Fibroblast of mammary gland (primary cell): ENCODE results near the gene CASQ2.
A peak's percentile ranks its signal among the peaks of the same experiment; 100 is the strongest.

Source experiments
- DNase-seq: peaks from one replicate; pipeline ENCODE4 v3.0.0-alpha.2; 2010; ENCODE audit warnings: low read depth
- H3K4me3 ChIP-seq: 2 replicates; pipeline ENCODE4 v1.5.1; 2011; ENCODE audit warnings: low read depth, mild to moderate bottlenecking, low read length, moderate library complexity; ENCODE audit not compliant: control insufficient read depth
- CTCF ChIP-seq: conservative IDR thresholded peaks from 2 replicates; pipeline ENCODE4 v1.5.1; 2011; ENCODE audit warnings: low read depth, low read length, inconsistent platforms; ENCODE audit not compliant: control insufficient read depth, insufficient read depth

Gene CASQ2

GRCh38 chr1:115679141-115679611, 89.3 kb downstream of the CASQ2 start:
- no peak for TF ChIP-seq CTCF
- DNase-seq, result peak; percentile 84
- no peak overlapping the region for H3K4me3 ChIP-seq

GRCh38 chr1:115678141-115678540, 90.4 kb downstream of the CASQ2 start:
- TF ChIP-seq CTCF, result no peak

GRCh38 chr1:115677565-115677964, 90.9 kb downstream of the CASQ2 start:
- H3K4me3 ChIP-seq, result no peak overlapping the region
- DNase-seq, result no peak
- TF ChIP-seq CTCF, result no peak

More at GRCh38 chr1:115678141-115678540, 90.4 kb downstream of the CASQ2 start:
- DNase-seq, result no peak
- H3K4me3 ChIP-seq, result no peak overlapping the region

GRCh38 chr1:115677182-115677555, 91.3 kb downstream of the CASQ2 start:
- TF ChIP-seq CTCF, result no peak
- DNase-seq, result no peak
- no peak overlapping the region for H3K4me3 ChIP-seq

GRCh38 chr1:115676498-115677181, 91.9 kb downstream of the CASQ2 start:
- DNase-seq, result no peak
- TF ChIP-seq CTCF, result no peak
- no peak overlapping the region for H3K4me3 ChIP-seq

GRCh38 chr1:115672224-115673009, 96.1 kb downstream of the CASQ2 start:
- H3K4me3 ChIP-seq, result no peak overlapping the region
- DNase-seq, result no peak
- no peak for TF ChIP-seq CTCF
